SK-N-SH (cell line): ENCODE measurements around the gene WIPF3. TPM values are rescaled to one million over a fixed set of nuclear protein-coding genes. Genes with fewer than 3 reads are reported as not detected.

ENCODE experiments used
- CTCF ChIA-PET: fragments of 300-600, 350-600 bp; formaldehyde crosslinking; extraction: SDS; loops from one replicate; lab custom pipeline; 2021; lab: Yijun Ruan, JAX
- POLR2A ChIA-PET: fragments of 350-600 bp; sonication (Branson Sonifier 250); formaldehyde crosslinking; extraction: SDS; loops from one replicate; lab custom pipeline; 2020; ENCODE audit warnings: antibody characterized with exemption, inconsistent platforms; lab: Yijun Ruan, JAX
- DNase-seq: peaks from one replicate; pipeline ENCODE4 v3.0.0; 2012
- H2AFZ ChIP-seq: fragments of 200-600 bp; sonication (generic); 2 replicates; pipeline ENCODE4 v1.8.1; 2016; ENCODE audit warnings: antibody characterized with exemption, mild to moderate bottlenecking, low read depth
- H3F3A ChIP-seq: fragments of 200-600 bp; sonication (generic); replicated peaks from 2 replicates; pipeline ENCODE3; 2016; ENCODE audit warnings: antibody characterized with exemption, mild to moderate bottlenecking; ENCODE audit not compliant: insufficient read depth
- H3K27ac ChIP-seq, 2 experiments: fragments of 200-500 bp in 1 of 2; fragments of 200-600 bp in 1 of 2; sonication (Bioruptor generic) in 1 of 2; sonication (generic), shearing (Covaris generic) in 1 of 2; 2 replicates each; pipeline versions ENCODE4 v1.5.1 to v1.6.1; 2014 to 2016; ENCODE audit warnings: low read depth in 2 of 2, inconsistent platforms in 1 of 2, low read length in 1 of 2, mild to moderate bottlenecking in 1 of 2, mixed read lengths in 1 of 2
- H3K27me3 ChIP-seq: fragments of 200-600 bp; sonication (generic), shearing (Covaris generic); 2 replicates; pipeline ENCODE4 v1.6.1; 2016; ENCODE audit warnings: mixed run types; ENCODE audit not compliant: insufficient read depth
- H3K36me3 ChIP-seq, 2 experiments: fragments of 200-500 bp in 1 of 2; fragments of 200-600 bp in 1 of 2; sonication (Bioruptor generic) in 1 of 2; sonication (generic) in 1 of 2; replicated peaks in 1 of 2; 2 replicates each; pipeline versions ENCODE3 to v1.5.1; 2014 to 2016; ENCODE audit warnings: low read length in 1 of 2, mild to moderate bottlenecking in 1 of 2; ENCODE audit not compliant: insufficient read depth in 2 of 2, control insufficient read depth in 1 of 2
- H3K4me1 ChIP-seq, 2 experiments: fragments of 200-500 bp in 1 of 2; fragments of 200-600 bp in 1 of 2; sonication (Bioruptor generic) in 1 of 2; sonication (generic), shearing (Covaris generic) in 1 of 2; 2 replicates each; pipeline versions ENCODE4 v1.5.1 to v1.6.1; 2014 to 2016; ENCODE audit warnings: low read depth in 1 of 2, low read length in 1 of 2, mixed run types in 1 of 2; ENCODE audit not compliant: insufficient read depth in 2 of 2, control insufficient read depth in 1 of 2
- H3K4me2 ChIP-seq: fragments of 200-600 bp; sonication (generic), shearing (Covaris generic); 2 replicates; pipeline ENCODE4 v1.6.1; 2017; ENCODE audit warnings: mixed run types
- H3K4me3 ChIP-seq, 2 experiments: fragments of 200-500 bp in 1 of 2; fragments of 200-600 bp in 1 of 2; sonication (Bioruptor generic) in 1 of 2; sonication (generic), shearing (Covaris generic) in 1 of 2; 2 replicates each; pipeline versions ENCODE4 v1.5.1 to v1.8.1; 2014 to 2016; ENCODE audit warnings: low read depth in 2 of 2, inconsistent platforms in 1 of 2, low read length in 1 of 2, mild to moderate bottlenecking in 1 of 2, mixed read lengths in 1 of 2, moderate library complexity in 1 of 2
- H3K79me2 ChIP-seq: fragments of 200-600 bp; sonication (generic); 2 replicates; pipeline ENCODE4 v1.8.1; 2017; ENCODE audit warnings: mild to moderate bottlenecking; ENCODE audit not compliant: insufficient read depth
- H3K9ac ChIP-seq: fragments of 200-600 bp; sonication (generic); 2 replicates; pipeline ENCODE4 v1.6.1; 2017; ENCODE audit warnings: mixed run types
- H3K9me2 ChIP-seq: fragments of 200-600 bp; sonication (generic); 2 replicates; pipeline ENCODE4 v1.6.1; 2017; ENCODE audit warnings: mixed run types
- H3K9me3 ChIP-seq: fragments of 200-600 bp; sonication (generic); 2 replicates; pipeline ENCODE4 v1.6.1; 2017; ENCODE audit warnings: mixed run types, mild to moderate bottlenecking, moderate library complexity
- H4K20me1 ChIP-seq: fragments of 200-600 bp; sonication (generic); 2 replicates; pipeline ENCODE4 v1.6.1; 2017; ENCODE audit warnings: mild to moderate bottlenecking, mixed run types; ENCODE audit not compliant: insufficient read depth
- ELF1 ChIP-seq: IDR thresholded peaks from 2 replicates; pipeline ENCODE4 v1.4.0; 2012
- FOXM1 ChIP-seq: IDR thresholded peaks from 2 replicates; pipeline ENCODE4 v1.4.0; 2012; ENCODE audit warnings: low read depth, mild to moderate bottlenecking
- GABPA ChIP-seq: IDR thresholded peaks from 2 replicates; pipeline ENCODE4 v1.4.0; 2012; ENCODE audit warnings: low read depth, mild to moderate bottlenecking
- MXI1 ChIP-seq: IDR thresholded peaks from 2 replicates; pipeline ENCODE4 v1.6.1; 2012; ENCODE audit warnings: mild to moderate bottlenecking, low read depth, low read length, improper control_type of control experiment
- NFIC ChIP-seq: IDR thresholded peaks from 2 replicates; pipeline ENCODE4 v1.4.0; 2012; ENCODE audit warnings: borderline replicate concordance
- NRF1 ChIP-seq: IDR thresholded peaks from 2 replicates; pipeline ENCODE4 v1.6.1; 2012; ENCODE audit warnings: low read depth, mild to moderate bottlenecking, low read length
- RFX5 ChIP-seq: IDR thresholded peaks from 2 replicates; pipeline ENCODE4 v1.6.1; 2012; ENCODE audit warnings: mild to moderate bottlenecking, improper control_type of control experiment, low read length
- RXRA ChIP-seq: IDR thresholded peaks from 2 replicates; pipeline ENCODE4 v1.4.0; 2012; ENCODE audit warnings: low read depth, mild to moderate bottlenecking, borderline replicate concordance
- SIN3A ChIP-seq: IDR thresholded peaks from 2 replicates; pipeline ENCODE4 v1.6.1; 2012; ENCODE audit warnings: low read depth, mild to moderate bottlenecking, low read length, moderate library complexity, borderline replicate concordance
- TEAD4 ChIP-seq: IDR thresholded peaks from 2 replicates; pipeline ENCODE4 v1.4.0; 2012; ENCODE audit warnings: mild to moderate bottlenecking, borderline replicate concordance; ENCODE audit not compliant: insufficient read depth
- YY1 ChIP-seq: IDR thresholded peaks from 2 replicates; pipeline ENCODE4 v1.4.0; 2012; ENCODE audit warnings: low read depth, mild to moderate bottlenecking
- WGBS: methylation state at CpG from one replicate; pipeline ENCODE4 v1.1.6; 2017; ENCODE audit warnings: low lambda C conversion rate; 5-methylcytosine and 5-hydroxymethylcytosine counted together
- polyA plus RNA-seq, 3 experiments: library from polyadenylated mRNA; depleted of rRNA; stranded (reverse); fragments of >200 nt; gene quantifications; 2 replicates each; pipeline ENCODE4 v1.2.3, GENCODE V29; 2012
- TF ChIP-seq, protein P1 (sequence below): IDR thresholded peaks from 2 replicates; pipeline ENCODE4 v1.4.0; 2012; ENCODE audit warnings: low read depth, borderline replicate concordance
- TF ChIP-seq, protein P2 (sequence below): fragments of 150-350 bp; IDR thresholded peaks from 2 replicates; pipeline ENCODE4 v1.6.1; 2016; ENCODE audit warnings: mild to moderate bottlenecking, low read depth, low read length
- TF ChIP-seq, protein P3 (sequence below): IDR thresholded peaks from 2 replicates; pipeline ENCODE4; 2012
- TF ChIP-seq, protein P4 (sequence below): fragments of 150-350 bp; IDR thresholded peaks from 2 replicates; pipeline ENCODE4 v1.6.1; 2017; ENCODE audit warnings: antibody characterized with exemption, low read length, low read depth, borderline replicate concordance
- TF ChIP-seq, protein P5 (sequence below): IDR thresholded peaks from 2 replicates; pipeline ENCODE4 v1.6.1; 2012; ENCODE audit warnings: mild to moderate bottlenecking, low read depth, low read length, moderate library complexity

The WIPF3 gene
- polyA plus RNA-seq, 1 of the 3 experiments (the other 2 are of a cell fraction) = 0.02 TPM

DNA sequence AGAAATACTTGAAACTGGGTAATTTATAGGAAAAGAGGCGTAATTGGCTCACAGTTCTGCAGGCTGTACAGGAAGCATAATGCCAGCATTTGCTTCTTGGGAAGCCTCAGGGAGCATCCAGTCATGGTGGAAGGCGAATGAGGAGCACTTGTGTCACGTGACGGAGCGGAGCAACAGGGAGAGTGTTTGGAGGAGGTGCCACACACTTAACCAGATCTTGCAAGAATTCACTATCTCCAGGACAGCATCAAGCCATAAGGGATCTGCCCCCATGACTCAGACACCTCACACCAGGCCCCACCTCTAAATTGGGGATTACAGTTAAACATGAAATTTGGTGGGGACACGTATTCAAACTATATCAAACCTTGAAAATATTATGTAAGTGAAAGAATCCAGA, 89.3 kb downstream of the WIPF3 start:
- Histone ChIP-seq H3K27ac (no peak overlapping the region), H2AFZ (no peak overlapping the region), H3K27me3 (no peaks in the 10 kb centered on the region; the same call in 1 of the 2 replicates), H3K9me3 (no peaks in the 10 kb centered on the region), H3K4me1 (peaks cover 0 to 26% of the 10 kb centered on the region in 2 experiments; a peak in 2 of 4 replicates), H3K9me2 (no peaks in the 10 kb centered on the region), H3K9ac (no peak overlapping the region), H3K4me3 (no peak overlapping the region), H3K36me3 (no peaks in the 10 kb centered on the region), H3K4me2 (no peak overlapping the region), H3K79me2 (no peaks in the 10 kb centered on the region), H3F3A (no peaks in the 10 kb centered on the region), H4K20me1 (no peaks in the 10 kb centered on the region)
- TF ChIP-seq NFIC (no peak), YY1 (no peak), ELF1 (no peak), NRF1 (no peak)
- TF ChIP-seq, protein P1, sequence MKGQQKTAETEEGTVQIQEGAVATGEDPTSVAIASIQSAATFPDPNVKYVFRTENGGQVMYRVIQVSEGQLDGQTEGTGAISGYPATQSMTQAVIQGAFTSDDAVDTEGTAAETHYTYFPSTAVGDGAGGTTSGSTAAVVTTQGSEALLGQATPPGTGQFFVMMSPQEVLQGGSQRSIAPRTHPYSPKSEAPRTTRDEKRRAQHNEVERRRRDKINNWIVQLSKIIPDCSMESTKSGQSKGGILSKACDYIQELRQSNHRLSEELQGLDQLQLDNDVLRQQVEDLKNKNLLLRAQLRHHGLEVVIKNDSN = no peak
- TF ChIP-seq, protein P2, sequence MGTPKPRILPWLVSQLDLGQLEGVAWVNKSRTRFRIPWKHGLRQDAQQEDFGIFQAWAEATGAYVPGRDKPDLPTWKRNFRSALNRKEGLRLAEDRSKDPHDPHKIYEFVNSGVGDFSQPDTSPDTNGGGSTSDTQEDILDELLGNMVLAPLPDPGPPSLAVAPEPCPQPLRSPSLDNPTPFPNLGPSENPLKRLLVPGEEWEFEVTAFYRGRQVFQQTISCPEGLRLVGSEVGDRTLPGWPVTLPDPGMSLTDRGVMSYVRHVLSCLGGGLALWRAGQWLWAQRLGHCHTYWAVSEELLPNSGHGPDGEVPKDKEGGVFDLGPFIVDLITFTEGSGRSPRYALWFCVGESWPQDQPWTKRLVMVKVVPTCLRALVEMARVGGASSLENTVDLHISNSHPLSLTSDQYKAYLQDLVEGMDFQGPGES = no peak
- POLR2A ChIA-PET = interaction anchor here (0.8 kb wide), 1 partner anchor 9 kb away, joined by 3 read pairs; no protein-coding TSS in a partner anchor
- CTCF ChIA-PET = interaction anchor here (0.9 to 4.0 kb wide), 4 partner anchors 12 to 26 kb away, joined by 3 to 35 read pairs (median 16); no protein-coding TSS in a partner anchor
- DNase-seq = no peak
- WGBS = 75% methylated on average over 6 of the region's 6 CpGs

DNA sequence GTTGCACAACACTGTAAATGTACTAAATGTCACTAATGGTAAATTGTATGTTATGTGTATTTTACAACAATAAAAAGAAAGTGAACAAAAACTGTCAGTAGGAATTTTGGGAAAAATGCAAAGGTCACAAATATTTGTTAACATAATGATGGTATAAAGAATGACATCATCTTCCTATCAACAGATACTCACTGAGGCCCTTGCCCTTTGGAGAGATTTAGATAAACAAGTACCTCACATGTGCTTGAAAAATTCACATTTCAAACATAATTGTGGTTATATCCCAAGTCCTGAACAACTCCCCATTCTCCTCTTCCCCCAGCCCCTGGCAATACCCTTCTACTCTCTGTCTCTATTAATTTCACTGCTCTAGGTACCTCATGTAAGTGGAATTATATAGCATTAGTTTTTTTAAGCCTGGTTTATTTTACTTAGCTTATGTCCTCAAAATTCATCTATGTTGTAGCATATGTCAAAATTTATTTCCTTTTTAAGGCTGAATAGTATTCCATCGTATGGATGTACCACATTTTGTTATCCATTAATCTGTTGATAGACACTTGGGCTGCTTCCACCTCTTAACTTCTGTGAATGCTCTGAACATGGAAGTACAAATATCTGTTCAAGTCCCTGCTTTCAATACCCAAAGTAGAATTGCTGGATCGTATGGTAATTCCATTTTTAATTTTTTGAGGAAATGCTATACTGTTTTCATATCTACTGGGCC, 90.5 kb downstream of the WIPF3 start:
- TF ChIP-seq, protein P1 = no peak
- no peak for TF ChIP-seq NFIC
- no peak for TF ChIP-seq FOXM1
- TF ChIP-seq YY1 = no peak
- no peak for TF ChIP-seq SIN3A
- TF ChIP-seq, protein P3, sequence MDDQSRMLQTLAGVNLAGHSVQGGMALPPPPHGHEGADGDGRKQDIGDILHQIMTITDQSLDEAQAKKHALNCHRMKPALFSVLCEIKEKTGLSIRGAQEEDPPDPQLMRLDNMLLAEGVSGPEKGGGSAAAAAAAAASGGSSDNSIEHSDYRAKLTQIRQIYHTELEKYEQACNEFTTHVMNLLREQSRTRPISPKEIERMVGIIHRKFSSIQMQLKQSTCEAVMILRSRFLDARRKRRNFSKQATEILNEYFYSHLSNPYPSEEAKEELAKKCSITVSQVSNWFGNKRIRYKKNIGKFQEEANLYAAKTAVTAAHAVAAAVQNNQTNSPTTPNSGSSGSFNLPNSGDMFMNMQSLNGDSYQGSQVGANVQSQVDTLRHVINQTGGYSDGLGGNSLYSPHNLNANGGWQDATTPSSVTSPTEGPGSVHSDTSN = no peak
- TF ChIP-seq RXRA = no peak
- no peak for TF ChIP-seq TEAD4
- no peak for TF ChIP-seq RFX5
- TF ChIP-seq, protein P4, sequence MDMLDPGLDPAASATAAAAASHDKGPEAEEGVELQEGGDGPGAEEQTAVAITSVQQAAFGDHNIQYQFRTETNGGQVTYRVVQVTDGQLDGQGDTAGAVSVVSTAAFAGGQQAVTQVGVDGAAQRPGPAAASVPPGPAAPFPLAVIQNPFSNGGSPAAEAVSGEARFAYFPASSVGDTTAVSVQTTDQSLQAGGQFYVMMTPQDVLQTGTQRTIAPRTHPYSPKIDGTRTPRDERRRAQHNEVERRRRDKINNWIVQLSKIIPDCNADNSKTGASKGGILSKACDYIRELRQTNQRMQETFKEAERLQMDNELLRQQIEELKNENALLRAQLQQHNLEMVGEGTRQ = no peak
- TF ChIP-seq, protein P5, sequence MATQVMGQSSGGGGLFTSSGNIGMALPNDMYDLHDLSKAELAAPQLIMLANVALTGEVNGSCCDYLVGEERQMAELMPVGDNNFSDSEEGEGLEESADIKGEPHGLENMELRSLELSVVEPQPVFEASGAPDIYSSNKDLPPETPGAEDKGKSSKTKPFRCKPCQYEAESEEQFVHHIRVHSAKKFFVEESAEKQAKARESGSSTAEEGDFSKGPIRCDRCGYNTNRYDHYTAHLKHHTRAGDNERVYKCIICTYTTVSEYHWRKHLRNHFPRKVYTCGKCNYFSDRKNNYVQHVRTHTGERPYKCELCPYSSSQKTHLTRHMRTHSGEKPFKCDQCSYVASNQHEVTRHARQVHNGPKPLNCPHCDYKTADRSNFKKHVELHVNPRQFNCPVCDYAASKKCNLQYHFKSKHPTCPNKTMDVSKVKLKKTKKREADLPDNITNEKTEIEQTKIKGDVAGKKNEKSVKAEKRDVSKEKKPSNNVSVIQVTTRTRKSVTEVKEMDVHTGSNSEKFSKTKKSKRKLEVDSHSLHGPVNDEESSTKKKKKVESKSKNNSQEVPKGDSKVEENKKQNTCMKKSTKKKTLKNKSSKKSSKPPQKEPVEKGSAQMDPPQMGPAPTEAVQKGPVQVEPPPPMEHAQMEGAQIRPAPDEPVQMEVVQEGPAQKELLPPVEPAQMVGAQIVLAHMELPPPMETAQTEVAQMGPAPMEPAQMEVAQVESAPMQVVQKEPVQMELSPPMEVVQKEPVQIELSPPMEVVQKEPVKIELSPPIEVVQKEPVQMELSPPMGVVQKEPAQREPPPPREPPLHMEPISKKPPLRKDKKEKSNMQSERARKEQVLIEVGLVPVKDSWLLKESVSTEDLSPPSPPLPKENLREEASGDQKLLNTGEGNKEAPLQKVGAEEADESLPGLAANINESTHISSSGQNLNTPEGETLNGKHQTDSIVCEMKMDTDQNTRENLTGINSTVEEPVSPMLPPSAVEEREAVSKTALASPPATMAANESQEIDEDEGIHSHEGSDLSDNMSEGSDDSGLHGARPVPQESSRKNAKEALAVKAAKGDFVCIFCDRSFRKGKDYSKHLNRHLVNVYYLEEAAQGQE = no peak
- TF ChIP-seq GABPA = no peak
- no peak for TF ChIP-seq MXI1
- peaks cover 0 to 26% of the 10 kb centered on the region in 2 experiments; a peak in 2 of 4 replicates for H3K4me1 ChIP-seq

More for the DNA sequence above, 90.5 kb downstream of the WIPF3 start:
- H3K9ac ChIP-seq = no peak overlapping the region
- 49% methylated on average over 2 of the region's 2 CpGs for WGBS
- no peak for DNase-seq
- no peaks in the 10 kb centered on the region for H4K20me1 ChIP-seq
- ChIA-PET CTCF (interaction anchor here (1.1 to 1.9 kb wide), 4 partner anchors 19 to 149 kb away, joined by 3 to 7 read pairs (median 6); no protein-coding TSS in a partner anchor), POLR2A (no interaction called here)
- no peak overlapping the region for H3K4me3 ChIP-seq
- no peaks in the 10 kb centered on the region for H3K79me2 ChIP-seq
- no peaks in the 10 kb centered on the region for H3K9me2 ChIP-seq
- H3K27me3 ChIP-seq = no peaks in the 10 kb centered on the region; the same call in 1 of the 2 replicates
- no peaks in the 10 kb centered on the region for H3K36me3 ChIP-seq
- no peaks in the 10 kb centered on the region for H3F3A ChIP-seq
- no peak overlapping the region for H2AFZ ChIP-seq
- H3K9me3 ChIP-seq = no peaks in the 10 kb centered on the region
- no peak overlapping the region for H3K4me2 ChIP-seq
- no peak overlapping the region for H3K27ac ChIP-seq
